Omental fat pad (tissue), 4 donors: ENCODE measurements around the gene CYSTM1. TPM values are rescaled to one million over a fixed set of nuclear protein-coding genes. Genes with fewer than 3 reads are reported as not detected.

Experiments
- ATAC-seq: fragments of 150-250 bp; one replicate; pipeline ENCODE4 v1.9.1; 2016; ENCODE audit warnings: mild to moderate bottlenecking, moderate library complexity; ENCODE audit not compliant: low FRiP score
- DNase-seq: peaks from one replicate; pipeline ENCODE4 v3.0.0-alpha.2; 2019; ENCODE audit warnings: low spot score
- CTCF ChIP-seq, 3 donors: fragments of 450-650 bp; IDR thresholded peaks; one replicate each; pipeline ENCODE4 v1.5.1; 2016 to 2017; ENCODE audit warnings: antibody characterized with exemption in 3 of 3, mild to moderate bottlenecking in 3 of 3, moderate library complexity in 2 of 3
- total RNA-seq, 4 donors: library from RNA; depleted of rRNA; stranded (reverse); fragments of >200 nt; gene quantifications; one replicate each; pipeline ENCODE4 v1.1.0, GENCODE V29; 2016

CYSTM1 gene
- total RNA-seq, 4 donors from 2014 or later: 105 to 164 (median 140) TPM

- DNase-seq (no peak), ATAC-seq (no peak)
- no peak for TF ChIP-seq CTCF (IDR thresholded peaks at IDR 0.05)
These were observed 41.3 kb upstream of the CYSTM1 start for GRCh38 chr5:140133514-140134167.

GRCh38 chr5:140134277-140134935, 40.6 kb upstream of the CYSTM1 start:
- no peak for DNase-seq
- no peak for TF ChIP-seq CTCF (IDR thresholded peaks at IDR 0.05)
- no peak for ATAC-seq

GRCh38 chr5:140135127-140135526, 39.9 kb upstream of the CYSTM1 start:
- no peak for TF ChIP-seq CTCF (IDR thresholded peaks at IDR 0.05)
- ATAC-seq: no peak
- no peak for DNase-seq

- TF ChIP-seq CTCF (IDR thresholded peaks at IDR 0.05): no peak
- ATAC-seq: no peak
These were observed 38.4 kb upstream of the CYSTM1 start for GRCh38 chr5:140136624-140137023.

GRCh38 chr5:140140435-140140834, 34.6 kb upstream of the CYSTM1 start:
- no peak for DNase-seq
- ATAC-seq: no peak
- TF ChIP-seq CTCF (IDR thresholded peaks at IDR 0.05): no peak

More at GRCh38 chr5:140136624-140137023, 38.4 kb upstream of the CYSTM1 start:
- DNase-seq: no peak

- DNase-seq (no peak), ATAC-seq (no peak)
- TF ChIP-seq CTCF (IDR thresholded peaks at IDR 0.05): no peak
These were observed 33.7 kb upstream of the CYSTM1 start for GRCh38 chr5:140141241-140141640.

- DNase-seq: no peak
- TF ChIP-seq CTCF (IDR thresholded peaks at IDR 0.05): no peak
- no peak for ATAC-seq
These were observed 32.7 kb upstream of the CYSTM1 start for GRCh38 chr5:140142246-140142645.
